Mesenchymal stem cell (in vitro differentiated cells and primary cell): ENCODE results near the gene PPL.
"Not testable (repeated sequence)": the region's sequence is repeated elsewhere in the genome, so short reads cannot be mapped to it uniquely, and the experiment has no call there.

Experiments
- DNase-seq: peaks from one replicate; pipeline ENCODE4 v3.0.0-alpha.2; 2013
- H2AFZ ChIP-seq: one replicate; pipeline ENCODE4 v1.6.1; 2013; ENCODE audit warnings: low read depth, mild to moderate bottlenecking, control low read depth, inconsistent platforms, low read length, moderate library complexity
- H2AK5ac ChIP-seq: 2 replicates; pipeline ENCODE4 v1.6.1; 2013; ENCODE audit warnings: low read length, moderate library complexity, mild to moderate bottlenecking, inconsistent platforms; ENCODE audit not compliant: severe bottlenecking
- H2BK120ac ChIP-seq: one replicate; pipeline ENCODE4 v1.6.1; 2013; ENCODE audit warnings: low read depth, mild to moderate bottlenecking, inconsistent platforms, low read length, moderate library complexity
- H2BK12ac ChIP-seq, 2 experiments: one replicate each; pipeline ENCODE4 v1.6.1; 2013; ENCODE audit warnings: inconsistent platforms in 2 of 2, low read length in 2 of 2, mild to moderate bottlenecking in 2 of 2, moderate library complexity in 2 of 2, control low read depth in 1 of 2
- H2BK15ac ChIP-seq: one replicate; pipeline ENCODE4 v1.6.1; 2013; ENCODE audit warnings: mild to moderate bottlenecking, low read depth, inconsistent platforms; ENCODE audit not compliant: poor library complexity, severe bottlenecking
- H2BK5ac ChIP-seq: 2 replicates; pipeline ENCODE4 v1.6.1; 2013; ENCODE audit warnings: low read depth, mild to moderate bottlenecking, low read length, control low read depth, inconsistent platforms; ENCODE audit not compliant: poor library complexity, severe bottlenecking
- H3K14ac ChIP-seq, 2 experiments: one replicate each; pipeline ENCODE4 v1.6.1; 2013; ENCODE audit warnings: inconsistent platforms in 2 of 2, low read length in 2 of 2, control low read depth in 1 of 2, mild to moderate bottlenecking in 1 of 2, moderate library complexity in 1 of 2
- H3K18ac ChIP-seq, 2 experiments: one replicate each; pipeline ENCODE4 v1.6.1; 2013; ENCODE audit warnings: inconsistent platforms in 2 of 2, low read length in 2 of 2, control low read depth in 1 of 2, low read depth in 1 of 2, mild to moderate bottlenecking in 1 of 2
- H3K23ac ChIP-seq, 2 experiments: one replicate each; pipeline ENCODE4 v1.6.1; 2013; ENCODE audit warnings: inconsistent platforms in 2 of 2, low read length in 2 of 2, mild to moderate bottlenecking in 2 of 2, moderate library complexity in 2 of 2, control low read depth in 1 of 2
- H3K27ac ChIP-seq: 2 replicates; pipeline ENCODE4 v1.5.1; 2013; ENCODE audit warnings: mild to moderate bottlenecking, moderate library complexity, low read length, control low read depth, inconsistent platforms; ENCODE audit not compliant: poor library complexity, severe bottlenecking
- H3K27me3 ChIP-seq, 2 experiments: 2 replicates each; pipeline versions ENCODE4 v1.6.1 to v1.7.0; 2013; ENCODE audit warnings: low read length in 2 of 2, mild to moderate bottlenecking in 2 of 2, moderate library complexity in 2 of 2, control low read depth in 1 of 2, inconsistent platforms in 1 of 2; ENCODE audit not compliant: control insufficient read depth in 1 of 2, insufficient read depth in 1 of 2
- H3K36me3 ChIP-seq, 2 experiments: 2 replicates each; pipeline versions ENCODE4 v1.6.1 to v1.7.0; 2013; ENCODE audit warnings: low read length in 2 of 2, control low read depth in 1 of 2, inconsistent platforms in 1 of 2, low read depth in 1 of 2, mild to moderate bottlenecking in 1 of 2; ENCODE audit not compliant: insufficient read depth in 2 of 2, control insufficient read depth in 1 of 2
- H3K4ac ChIP-seq, 2 experiments: one replicate each; pipeline ENCODE4 v1.6.1; 2013; ENCODE audit warnings: inconsistent platforms in 2 of 2, low read length in 2 of 2, mild to moderate bottlenecking in 2 of 2, moderate library complexity in 2 of 2, control low read depth in 1 of 2, low read depth in 1 of 2
- H3K4me1 ChIP-seq: 2 replicates; pipeline ENCODE4 v1.6.1; 2013; ENCODE audit warnings: low read depth, low read length, control low read depth; ENCODE audit not compliant: control insufficient read depth, insufficient read depth
- H3K4me2 ChIP-seq: 2 replicates; pipeline ENCODE4 v1.6.1; 2013; ENCODE audit warnings: low read length, mild to moderate bottlenecking, inconsistent platforms; ENCODE audit not compliant: poor library complexity, severe bottlenecking
- H3K4me3 ChIP-seq, 2 experiments: 2 replicates each; pipeline versions ENCODE4 v1.5.1 to v1.7.0; 2013; ENCODE audit warnings: low read length in 2 of 2, mild to moderate bottlenecking in 2 of 2, control low read depth in 1 of 2, low read depth in 1 of 2; ENCODE audit not compliant: insufficient read depth in 1 of 2
- H3K79me1 ChIP-seq: replicated peaks from 2 replicates; pipeline ENCODE4 v1.6.1; 2013; ENCODE audit warnings: mild to moderate bottlenecking, control low read depth, low read length, inconsistent platforms; ENCODE audit not compliant: poor library complexity, severe bottlenecking
- H3K9ac ChIP-seq: 2 replicates; pipeline ENCODE4 v1.7.0; 2013; ENCODE audit warnings: mild to moderate bottlenecking, low read length, moderate library complexity
- H3K9me3 ChIP-seq: 2 replicates; pipeline ENCODE4 v1.7.0; 2013; ENCODE audit warnings: mild to moderate bottlenecking, low read length; ENCODE audit not compliant: control insufficient read depth
- H4K8ac ChIP-seq: one replicate; pipeline ENCODE4 v1.6.1; 2013; ENCODE audit warnings: inconsistent platforms, mild to moderate bottlenecking, low read length, moderate library complexity
- H4K91ac ChIP-seq: one replicate; pipeline ENCODE4 v1.6.1; 2013; ENCODE audit warnings: mild to moderate bottlenecking, low read length, inconsistent platforms
- WGBS: methylation state at CpG from one replicate; pipeline ENCODE4 v1.1.7; 2013; ENCODE audit warnings: mixed read lengths; 5-methylcytosine and 5-hydroxymethylcytosine counted together

The PPL gene

DNA sequence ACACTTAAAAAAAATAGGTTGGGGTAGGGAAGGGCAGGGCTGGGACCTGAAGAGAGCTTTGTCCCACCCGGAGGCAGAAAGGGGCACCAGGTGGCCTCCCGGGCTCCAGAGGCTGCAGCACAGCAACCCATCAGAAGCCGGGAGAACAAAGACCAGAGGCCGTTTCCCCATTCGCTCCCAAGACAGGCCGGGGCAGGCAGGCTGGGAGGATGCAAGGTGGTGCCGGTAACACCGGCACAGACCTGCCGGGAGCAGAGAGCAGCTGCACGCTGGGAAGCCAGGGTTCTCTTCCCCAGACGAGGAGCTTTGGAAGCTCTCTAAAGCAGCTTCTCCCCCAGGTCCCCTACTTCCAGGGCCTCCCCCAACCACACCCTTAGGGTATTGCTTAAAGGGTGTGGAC, 5.6 kb downstream of the PPL start:
- Histone ChIP-seq H3K18ac (no peak overlapping the region), H3K9me3 (peaks cover 14% of the 10 kb centered on the region), H2BK12ac (no peak overlapping the region), H3K36me3 (peaks cover 42 to 56% of the 10 kb centered on the region in 2 experiments), H2AK5ac (no peak overlapping the region), H3K14ac (no peak overlapping the region), H3K79me1 (peaks cover 43% of the 10 kb centered on the region), H3K23ac (no peak overlapping the region), H3K4me1 (peaks cover 18% of the 10 kb centered on the region), H4K91ac (no peak overlapping the region), H3K9ac (no peak overlapping the region), H3K27me3 (no peaks in the 10 kb centered on the region), H2BK15ac (no peak overlapping the region), H3K27ac (no peak overlapping the region), H2BK120ac (no peak overlapping the region), H2BK5ac (no peak overlapping the region), H3K4me3 (no peak overlapping the region), H3K4ac (no peak overlapping the region), H4K8ac (no peak overlapping the region), H2AFZ (no peak overlapping the region), H3K4me2 (no peak overlapping the region)
- WGBS = 86% methylated on average over 6 of the region's 11 CpGs
- no peak for DNase-seq

- not testable (repeated sequence) for H3K4ac ChIP-seq, H2BK12ac ChIP-seq, H2BK15ac ChIP-seq, H2AFZ ChIP-seq, H3K4me2 ChIP-seq, H3K18ac ChIP-seq, H4K91ac ChIP-seq, H2BK120ac ChIP-seq, H3K23ac ChIP-seq, H3K9ac ChIP-seq, H2BK5ac ChIP-seq, H3K4me3 ChIP-seq, H2AK5ac ChIP-seq, H3K14ac ChIP-seq, H3K4me1 ChIP-seq, H3K27ac ChIP-seq, DNase-seq, H4K8ac ChIP-seq, H3K27me3 ChIP-seq
- WGBS = 100% methylated on average over 3 of the region's 4 CpGs
- Histone ChIP-seq H3K9me3 (peaks cover 19% of the 10 kb centered on the region), H3K36me3 (peaks cover 40 to 73% of the 10 kb centered on the region in 2 experiments), H3K79me1 (peaks cover 37% of the 10 kb centered on the region)
Observed at GRCh38 chr16:4929619-4930018, 7.3 kb downstream of the PPL start.

DNA sequence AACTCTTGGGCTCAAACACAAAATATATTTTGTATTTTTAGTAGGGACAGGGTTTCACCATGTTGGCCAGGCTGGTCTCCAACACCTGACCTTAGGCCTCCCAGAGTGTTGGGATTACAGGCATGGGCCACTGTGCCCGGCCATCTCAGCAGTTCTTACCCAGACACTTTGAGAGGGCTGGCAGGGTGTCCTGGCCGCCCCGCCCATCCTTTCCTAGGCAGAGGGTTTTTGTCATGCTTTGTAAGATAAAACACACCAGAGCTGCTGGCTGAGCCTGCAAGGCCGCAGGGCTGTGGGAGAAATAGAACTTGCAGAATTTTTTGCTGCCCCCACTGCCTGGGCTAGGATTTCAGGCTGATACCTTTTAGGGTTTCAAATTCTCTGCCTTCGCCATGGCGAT, 8.7 kb downstream of the PPL start:
- H4K91ac ChIP-seq = no peak overlapping the region
- no peaks in the 10 kb centered on the region for H3K27me3 ChIP-seq
- no peak overlapping the region for H3K23ac ChIP-seq
- no peak overlapping the region for H3K4me3 ChIP-seq
- H3K36me3 ChIP-seq = peaks cover 37 to 80% of the 10 kb centered on the region in 2 experiments
- no peak overlapping the region for H2BK12ac ChIP-seq
- no peak overlapping the region for H3K4ac ChIP-seq
- H3K4me1 ChIP-seq = peaks cover 9% of the 10 kb centered on the region
- DNase-seq = no peak
- WGBS = 91% methylated on average over 6 of the region's 6 CpGs
- H3K79me1 ChIP-seq = peaks cover 32% of the 10 kb centered on the region
- H3K4me2 ChIP-seq = no peak overlapping the region
- H2AFZ ChIP-seq = no peak overlapping the region
- no peak overlapping the region for H2BK120ac ChIP-seq
- H3K18ac ChIP-seq = no peak overlapping the region
- H3K27ac ChIP-seq = no peak overlapping the region
- no peak overlapping the region for H4K8ac ChIP-seq
- H2AK5ac ChIP-seq = no peak overlapping the region
- H2BK15ac ChIP-seq = no peak overlapping the region
- H3K9me3 ChIP-seq = peaks cover 19% of the 10 kb centered on the region
- H2BK5ac ChIP-seq = no peak overlapping the region
- H3K9ac ChIP-seq = no peak overlapping the region
- H3K14ac ChIP-seq = no peak overlapping the region

GRCh38 chr16:4927661-4928060, 9.3 kb downstream of the PPL start:
- WGBS = 48% methylated on average over 2 of the region's 2 CpGs
- H3K9ac ChIP-seq = no peak overlapping the region
- H2BK15ac ChIP-seq = no peak overlapping the region
- no peak overlapping the region for H3K18ac ChIP-seq
- no peak overlapping the region for H2BK120ac ChIP-seq
- H3K9me3 ChIP-seq = peaks cover 19% of the 10 kb centered on the region
- no peak overlapping the region for H3K4ac ChIP-seq
- no peak overlapping the region for H4K91ac ChIP-seq
- no peak overlapping the region for H4K8ac ChIP-seq
- no peak overlapping the region for H3K4me2 ChIP-seq
- H3K4me1 ChIP-seq = peaks cover 9% of the 10 kb centered on the region
- no peak overlapping the region for H2BK5ac ChIP-seq
- H2AFZ ChIP-seq = no peak overlapping the region
- no peak overlapping the region for H3K14ac ChIP-seq
- no peak for DNase-seq
- no peaks in the 10 kb centered on the region for H3K27me3 ChIP-seq
- H3K4me3 ChIP-seq = no peak overlapping the region
- H3K36me3 ChIP-seq = peaks cover 40 to 84% of the 10 kb centered on the region in 2 experiments
- no peak overlapping the region for H2BK12ac ChIP-seq
- H2AK5ac ChIP-seq = no peak overlapping the region
- H3K27ac ChIP-seq = no peak overlapping the region
- peaks cover 32% of the 10 kb centered on the region for H3K79me1 ChIP-seq
- H3K23ac ChIP-seq = no peak overlapping the region
